NCI-H187 (cell line): ENCODE measurements around the gene HCLS1.
"Not testable (repeated sequence)": the region's sequence is repeated elsewhere in the genome, so short reads cannot be mapped to it uniquely, and the experiment has no call there.

Experiments used
- DNase-seq, 2 experiments: peaks; one replicate each; lab custom pipeline; 2025; lab: John Stamatoyannopoulos, UW

HCLS1 gene

GRCh38 chr3:121660356-121661171, at the start of gene HCLS1:
Gene HCLS1, minus strand, starts transcription at chr3:121660903. Its CDS starts 2,556 bp downstream, at chr3:121658347.
- DNase-seq = no peak

- DNase-seq = no peak
Observed at GRCh38 chr3:121710347-121710746, 49.6 kb upstream of the HCLS1 start.

DNA sequence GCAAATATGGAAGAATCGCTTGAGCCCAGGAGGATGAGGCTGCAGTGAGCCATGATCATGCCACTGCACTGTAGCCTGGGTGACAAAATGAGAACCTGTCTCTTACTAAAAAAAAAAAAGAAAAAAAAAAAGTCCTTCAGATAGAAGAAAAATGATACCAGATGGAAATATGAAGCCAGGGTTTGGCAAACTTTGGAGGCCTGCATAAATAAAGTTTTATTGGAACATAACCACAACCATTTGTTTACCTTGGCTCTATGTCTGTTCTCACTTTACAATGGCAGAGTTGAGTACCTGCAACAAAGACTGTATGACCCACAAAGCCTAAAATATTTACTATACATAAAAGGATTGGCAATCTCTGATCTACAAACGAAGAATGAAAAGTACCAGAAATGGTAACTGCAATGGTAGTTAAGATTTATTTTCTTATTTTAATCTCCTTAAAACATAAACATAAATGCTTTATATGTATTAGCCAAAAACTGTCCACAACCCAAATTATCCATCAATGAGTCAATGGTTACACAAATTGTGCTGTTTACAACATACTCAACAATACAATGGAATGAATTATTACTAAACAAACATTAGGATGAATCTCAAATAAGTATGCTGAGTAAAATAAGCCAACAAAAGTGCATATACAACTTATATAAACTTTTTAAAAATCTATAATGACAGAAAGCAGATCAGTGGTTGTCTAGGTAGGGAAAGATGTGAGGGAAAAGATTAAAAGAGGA, 47.0 kb upstream of the HCLS1 start:
- DNase-seq = no peak

DNA sequence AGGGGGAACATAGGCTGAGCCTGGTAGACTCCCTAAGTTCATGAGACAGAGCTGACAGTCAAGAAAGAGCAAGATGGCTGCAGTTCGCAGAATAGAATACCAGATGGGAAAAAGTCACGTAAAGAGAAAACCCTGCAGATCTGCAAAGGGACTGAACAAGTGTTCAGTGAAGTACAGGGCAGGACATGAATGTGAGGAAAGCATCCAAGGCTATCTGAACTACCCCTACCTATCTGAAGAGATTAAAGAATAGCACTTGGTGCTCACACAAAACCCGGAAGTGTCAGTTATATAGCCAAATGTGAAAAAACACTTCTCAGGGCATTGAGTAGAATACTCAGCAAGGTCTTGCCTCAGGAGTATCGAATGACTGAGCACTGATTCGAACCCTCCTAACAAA, 44.8 kb upstream of the HCLS1 start:
- DNase-seq = no peak

GRCh38 chr3:121703973-121704372, 43.3 kb upstream of the HCLS1 start:
- DNase-seq = no peak

- no peak for DNase-seq
Observed at GRCh38 chr3:121698901-121699300, 38.2 kb upstream of the HCLS1 start.

- no peak for DNase-seq
Observed at GRCh38 chr3:121698476-121698875, 37.8 kb upstream of the HCLS1 start.

GRCh38 chr3:121696186-121696585, 35.5 kb upstream of the HCLS1 start:
- DNase-seq = no peak

- no peak for DNase-seq
Observed at GRCh38 chr3:121692010-121692699, 31.5 kb upstream of the HCLS1 start.

GRCh38 chr3:121690777-121691405, 30.2 kb upstream of the HCLS1 start:
- no peak for DNase-seq

GRCh38 chr3:121688747-121689146, 28.0 kb upstream of the HCLS1 start:
- not testable (repeated sequence) for DNase-seq

DNA sequence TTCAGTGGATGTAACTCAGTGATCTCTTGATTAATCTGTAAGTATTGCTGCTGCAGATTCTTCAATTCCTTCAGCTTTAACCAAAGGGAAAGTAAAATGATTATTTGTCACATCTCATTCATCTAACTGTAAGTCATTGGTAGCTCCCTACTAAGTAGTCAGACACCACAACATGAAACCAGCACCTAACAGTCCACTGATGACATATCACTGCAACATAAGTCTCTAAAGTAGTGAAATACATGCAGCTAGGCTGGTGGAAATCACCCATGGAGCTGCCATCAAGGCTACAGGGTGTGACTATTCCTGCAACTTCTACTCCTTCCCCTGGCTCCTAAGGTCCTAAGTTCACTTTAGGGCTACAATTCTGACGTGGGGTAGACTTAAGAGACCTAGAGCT, 21.1 kb upstream of the HCLS1 start:
- no peak for DNase-seq

DNA sequence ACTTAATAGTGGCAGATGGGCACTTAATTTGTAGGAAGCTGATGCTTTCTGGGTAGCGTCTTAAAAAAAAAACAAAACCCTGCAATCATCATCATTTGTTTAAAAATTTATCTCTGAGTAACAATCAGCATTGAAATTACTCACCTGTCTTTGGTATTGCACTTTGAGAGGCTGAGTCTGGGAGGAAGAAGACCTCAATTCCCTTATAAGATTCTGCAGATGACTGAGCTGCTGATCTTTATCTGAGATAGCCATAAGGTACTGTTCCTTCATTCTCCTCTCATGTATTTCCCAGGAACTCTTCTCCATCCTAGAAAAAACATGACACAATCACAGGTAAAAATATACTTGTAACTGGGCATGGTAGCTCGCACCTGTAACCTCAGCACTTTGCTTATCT, 16.4 kb upstream of the HCLS1 start:
- DNase-seq = no peak

GRCh38 chr3:121670676-121671075, 10.0 kb upstream of the HCLS1 start:
- no peak for DNase-seq

DNA sequence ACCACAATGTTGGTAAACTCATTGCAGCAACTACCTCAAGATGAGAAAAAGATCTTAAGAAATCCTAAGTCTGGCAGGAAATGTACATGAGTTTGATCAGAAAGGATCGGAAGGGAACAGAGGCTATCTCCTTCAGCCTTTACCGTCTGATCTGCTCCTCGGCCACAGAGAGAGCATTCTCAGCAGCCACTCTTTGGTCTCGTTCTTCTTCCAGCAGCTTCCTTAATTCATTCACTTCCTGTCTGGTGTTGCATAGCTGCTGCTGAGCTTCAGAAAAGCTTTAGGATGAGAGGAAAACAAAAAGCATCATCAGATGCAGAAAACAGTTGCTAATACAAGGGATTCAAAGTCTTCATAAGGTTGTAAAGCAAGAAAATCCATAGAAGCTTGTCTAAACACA, 6.6 kb upstream of the HCLS1 start:
- no peak for DNase-seq

GRCh38 chr3:121665488-121665887, 4.8 kb upstream of the HCLS1 start:
- no peak for DNase-seq

- DNase-seq = no peak
Observed at GRCh38 chr3:121663171-121663847, 2.6 kb upstream of the HCLS1 start.

DNA sequence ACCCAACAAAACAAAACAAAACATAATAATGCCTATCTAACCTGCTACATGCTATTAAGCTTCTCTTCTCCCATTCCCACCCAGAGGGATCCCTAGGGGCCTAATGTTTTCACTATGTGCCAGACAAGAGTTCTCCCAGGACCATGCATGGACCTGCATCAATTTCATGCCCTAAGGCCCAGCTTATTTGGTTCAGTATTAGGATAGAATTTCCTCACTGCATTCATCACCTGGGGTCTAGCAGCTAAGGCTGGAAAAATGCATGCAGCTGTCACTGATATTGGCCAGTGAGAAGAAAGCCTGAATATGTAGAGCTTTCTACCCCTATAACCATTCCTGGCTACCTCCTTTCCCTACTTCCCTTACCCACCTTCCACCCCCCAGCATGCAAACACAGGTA, 2.0 kb upstream of the HCLS1 start:
- DNase-seq = no peak

- no peak for DNase-seq
Observed at GRCh38 chr3:121661376-121661775, 673 bp upstream of the HCLS1 start.

DNA sequence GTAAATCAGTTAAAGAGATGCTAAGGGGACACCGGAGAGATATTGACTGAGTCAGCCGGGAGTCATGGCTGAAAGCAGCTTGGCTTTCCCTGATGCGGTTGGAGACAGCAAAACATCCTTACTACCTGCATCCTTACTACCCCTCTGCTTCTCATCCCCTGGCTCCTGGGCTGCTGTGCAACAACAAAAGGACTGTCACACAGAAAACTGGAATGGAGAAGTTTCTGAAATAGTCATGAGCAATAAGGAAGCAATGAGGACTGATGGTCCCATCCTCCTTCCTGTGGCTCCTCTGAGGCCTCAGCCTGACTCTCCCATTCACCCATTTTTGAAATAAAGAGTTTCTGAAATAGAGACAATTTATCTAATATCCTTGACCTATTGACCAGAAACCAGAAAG, 1.1 kb downstream of the HCLS1 start:
- DNase-seq = no peak

DNA sequence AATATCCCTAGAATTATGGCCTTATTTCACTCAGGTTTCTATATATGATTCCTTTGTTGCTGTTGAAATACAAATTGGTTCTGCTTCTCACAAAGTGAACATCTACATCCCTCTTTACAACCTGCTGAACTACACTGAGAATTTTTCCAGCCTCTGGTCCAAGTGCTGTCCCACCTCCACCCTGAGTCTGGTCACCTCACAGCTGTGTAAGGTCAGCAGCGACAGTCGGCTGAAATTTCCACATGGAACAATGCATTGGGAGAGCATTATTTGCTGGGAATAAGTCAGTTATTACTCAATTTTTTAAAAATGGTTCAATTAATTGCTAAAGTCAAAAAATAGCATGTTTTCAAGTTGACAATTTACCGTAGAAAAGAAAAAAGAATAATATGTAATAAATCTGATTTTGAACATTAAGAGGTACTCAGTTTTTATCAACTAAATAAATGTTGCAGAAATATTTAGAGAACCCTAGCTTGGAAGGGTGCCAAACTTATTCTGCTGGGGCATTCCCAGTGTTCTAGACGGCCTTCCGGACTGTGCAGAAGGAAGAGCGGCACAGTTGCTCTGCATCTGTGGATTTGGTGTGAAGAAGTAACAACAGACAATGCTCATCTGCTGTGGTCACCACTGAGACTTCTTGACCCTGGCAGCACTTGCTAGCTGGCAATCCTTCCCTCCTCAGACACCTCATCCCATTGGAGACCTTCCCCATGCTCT, 1.8 kb downstream of the HCLS1 start:
- no peak for DNase-seq
